Measurements from ENCODE around the gene FOXD2.

Gene FOXD2

DNA sequence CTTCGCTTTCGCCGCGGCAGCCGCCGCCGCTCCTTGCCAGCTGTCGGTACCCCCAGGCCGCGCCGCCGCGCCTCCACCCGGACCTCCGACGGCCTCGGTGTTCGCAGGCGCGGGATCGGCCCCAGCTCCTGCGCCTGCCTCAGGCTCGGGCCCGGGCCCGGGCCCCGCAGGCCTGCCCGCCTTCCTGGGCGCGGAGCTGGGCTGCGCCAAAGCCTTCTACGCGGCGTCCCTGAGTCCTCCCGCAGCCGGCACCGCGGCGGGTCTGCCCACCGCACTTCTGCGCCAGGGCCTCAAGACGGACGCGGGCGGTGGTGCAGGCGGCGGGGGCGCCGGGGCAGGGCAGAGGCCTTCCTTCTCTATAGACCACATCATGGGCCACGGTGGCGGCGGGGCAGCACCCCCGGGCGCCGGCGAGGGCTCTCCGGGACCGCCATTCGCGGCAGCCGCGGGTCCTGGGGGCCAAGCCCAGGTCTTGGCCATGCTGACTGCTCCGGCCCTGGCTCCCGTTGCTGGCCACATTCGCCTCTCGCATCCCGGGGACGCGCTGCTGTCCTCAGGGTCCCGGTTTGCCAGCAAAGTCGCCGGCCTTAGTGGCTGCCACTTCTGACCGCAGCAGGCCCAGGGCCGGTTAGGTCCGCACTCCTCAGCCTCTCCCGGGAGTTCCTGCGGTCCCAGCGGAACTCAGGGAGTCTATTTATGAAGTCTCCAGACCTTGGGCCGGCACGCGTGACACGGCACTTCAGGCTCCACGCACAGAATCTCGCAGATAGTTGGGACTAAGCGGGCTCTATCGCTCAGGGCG lies 1.4 kb downstream of the FOXD2 start:
- no peak overlapping the region for H3K4me3 ChIP-seq (ENCODE audit: low read depth, low read length)
- CTCF ChIA-PET = interaction anchor here (0.7 to 9.7 kb wide), 6 partner anchors 10 to 288 kb away, joined by 3 to 120 read pairs (median 6); no protein-coding TSS in a partner anchor

DNA sequence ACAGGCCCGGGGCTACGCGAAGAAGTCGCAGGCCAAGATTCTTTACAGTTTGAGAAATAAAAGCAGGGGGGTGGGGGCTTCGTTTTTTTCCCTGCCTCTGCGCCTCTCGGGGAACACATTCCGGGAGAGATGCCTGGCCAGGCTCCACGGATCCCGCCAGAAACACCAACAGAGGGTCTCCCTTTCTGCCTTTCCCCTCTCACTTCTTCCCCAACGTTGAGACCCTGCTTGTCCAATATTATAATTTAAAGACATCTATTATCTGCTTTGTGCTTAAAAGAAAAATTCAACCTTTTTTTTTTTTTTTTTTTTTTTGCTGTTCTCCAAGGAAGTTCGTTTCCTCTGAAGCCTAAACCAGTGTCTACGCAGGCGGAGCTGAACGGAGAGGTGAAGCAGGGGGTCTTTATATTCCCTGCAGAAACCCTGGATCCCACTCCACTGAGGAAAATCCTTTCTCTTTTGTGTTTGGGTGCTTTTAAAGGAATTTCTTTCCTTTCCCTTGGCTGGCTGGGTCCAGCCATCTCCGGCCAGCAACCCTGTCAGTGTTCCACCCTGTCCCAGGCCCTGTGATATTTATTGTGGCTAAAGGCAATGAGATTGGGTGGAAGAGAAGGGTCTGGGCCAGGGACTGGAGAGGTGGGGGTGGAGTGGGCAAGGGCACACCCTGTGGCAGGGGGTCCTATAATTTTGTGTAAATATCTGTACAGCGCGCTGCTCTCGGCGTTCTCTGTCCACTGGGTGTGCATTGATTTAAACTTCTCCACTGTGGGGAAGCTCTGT lies 2.2 kb downstream of the FOXD2 start:
- Histone ChIP-seq H3K4me1 (ENCODE audit: control insufficient read depth, insufficient read depth, low read length) (no peaks in the 10 kb centered on the region), H3K27ac (ENCODE audit: extremely low read depth, low read depth, low read length) (no peak overlapping the region), H3K9me3 (ENCODE audit: control insufficient read depth, insufficient read depth, low read depth, low read length) (no peaks in the 10 kb centered on the region), H3K4me3 (ENCODE audit: low read depth, low read length) (no peak overlapping the region), H3K36me3 (ENCODE audit: control insufficient read depth in 2 of 2, insufficient read depth in 1 of 2, low read length in 2 of 2) (peaks cover 0 to 12% of the 10 kb centered on the region in 2 experiments; a peak in 1 of 3 replicates)
- no peak for TF ChIP-seq ZNF654 (tag by site-specific recombination; IDR thresholded peaks at IDR 0.05; ENCODE audit: low read depth)
- no peak for TF ChIP-seq MEIS1 (CRISPR knock-in tag; IDR thresholded peaks at IDR 0.05; ENCODE audit: borderline replicate concordance)
- ChIA-PET POLR2A (interaction anchor here (0.8 kb wide), 1 partner anchor 107 kb away, joined by 3 read pairs; the partner anchor contains the start of gene CMPK1), CTCF (interaction anchor here (0.7 to 2.3 kb wide), 8 partner anchors 8 to 286 kb away, joined by 3 to 8 read pairs (median 4); no protein-coding TSS in a partner anchor)

More for the DNA sequence above, 1.4 kb downstream of the FOXD2 start:
- Histone ChIP-seq H3K36me3 (ENCODE audit: control insufficient read depth in 2 of 2, insufficient read depth in 1 of 2, low read length in 2 of 2) (peaks cover 0 to 20% of the 10 kb centered on the region in 2 experiments; a peak in 1 of 3 replicates), H3K9me3 (ENCODE audit: control insufficient read depth, insufficient read depth, low read depth, low read length) (no peaks in the 10 kb centered on the region), H3K4me1 (ENCODE audit: control insufficient read depth, insufficient read depth, low read length) (no peaks in the 10 kb centered on the region), H3K27ac (ENCODE audit: extremely low read depth, low read depth, low read length) (peak overlapping the region; percentile 98; the same call in 1 of the 2 replicates)
- TF ChIP-seq GLIS1 (tag by site-specific recombination; IDR thresholded peaks at IDR 0.05) (no peak), ZNF792 (tag by site-specific recombination; IDR thresholded peaks at IDR 0.05) (no peak), ZNF843 (tag by site-specific recombination; IDR thresholded peaks at IDR 0.05) (no peak), ZNF626 (tag by site-specific recombination; IDR thresholded peaks at IDR 0.05) (no peak), ZNF175 (tag by site-specific recombination; IDR thresholded peaks at IDR 0.05) (no peak), KLF1 (tag by site-specific recombination; IDR thresholded peaks at IDR 0.05) (no peak)
- TF ChIP-seq, protein P1, sequence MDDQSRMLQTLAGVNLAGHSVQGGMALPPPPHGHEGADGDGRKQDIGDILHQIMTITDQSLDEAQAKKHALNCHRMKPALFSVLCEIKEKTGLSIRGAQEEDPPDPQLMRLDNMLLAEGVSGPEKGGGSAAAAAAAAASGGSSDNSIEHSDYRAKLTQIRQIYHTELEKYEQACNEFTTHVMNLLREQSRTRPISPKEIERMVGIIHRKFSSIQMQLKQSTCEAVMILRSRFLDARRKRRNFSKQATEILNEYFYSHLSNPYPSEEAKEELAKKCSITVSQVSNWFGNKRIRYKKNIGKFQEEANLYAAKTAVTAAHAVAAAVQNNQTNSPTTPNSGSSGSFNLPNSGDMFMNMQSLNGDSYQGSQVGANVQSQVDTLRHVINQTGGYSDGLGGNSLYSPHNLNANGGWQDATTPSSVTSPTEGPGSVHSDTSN (CRISPR knock-in tag; IDR thresholded peaks at IDR 0.05) = no peak
- POLR2A ChIA-PET = no interaction called here

DNA sequence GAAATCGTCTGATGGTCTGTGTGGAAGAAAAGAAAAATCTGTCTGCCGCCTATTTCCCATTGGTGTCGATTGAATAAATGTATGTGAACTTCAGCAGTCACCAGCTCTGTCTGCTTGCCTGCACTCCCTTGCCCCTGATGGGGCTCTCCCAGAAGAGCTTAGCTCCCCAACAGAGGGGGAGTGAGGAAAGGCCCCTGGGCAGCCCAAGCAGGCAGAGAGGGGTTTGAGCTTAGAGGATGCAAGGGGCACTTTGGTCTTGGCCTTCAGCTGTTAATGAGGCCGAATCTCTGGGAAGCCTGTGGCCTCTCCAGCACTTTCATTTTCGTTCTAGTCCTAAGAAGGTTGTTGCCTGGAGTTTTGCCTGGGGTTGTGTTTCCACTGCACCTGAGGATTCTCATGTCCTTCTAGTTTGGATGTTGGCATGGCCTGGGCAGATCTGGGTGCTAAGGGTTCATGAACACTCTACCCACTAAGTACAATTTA lies 2.8 kb downstream of the FOXD2 start:
- CTCF ChIA-PET = interaction anchor here (0.7 to 2.3 kb wide), 12 partner anchors 8 to 285 kb away, joined by 3 to 8 read pairs (median 4); no protein-coding TSS in a partner anchor
- POLR2A ChIA-PET = interaction anchor here (0.8 kb wide), 1 partner anchor 107 kb away, joined by 3 read pairs; the partner anchor contains the start of gene CMPK1
- TF ChIP-seq, protein P2, sequence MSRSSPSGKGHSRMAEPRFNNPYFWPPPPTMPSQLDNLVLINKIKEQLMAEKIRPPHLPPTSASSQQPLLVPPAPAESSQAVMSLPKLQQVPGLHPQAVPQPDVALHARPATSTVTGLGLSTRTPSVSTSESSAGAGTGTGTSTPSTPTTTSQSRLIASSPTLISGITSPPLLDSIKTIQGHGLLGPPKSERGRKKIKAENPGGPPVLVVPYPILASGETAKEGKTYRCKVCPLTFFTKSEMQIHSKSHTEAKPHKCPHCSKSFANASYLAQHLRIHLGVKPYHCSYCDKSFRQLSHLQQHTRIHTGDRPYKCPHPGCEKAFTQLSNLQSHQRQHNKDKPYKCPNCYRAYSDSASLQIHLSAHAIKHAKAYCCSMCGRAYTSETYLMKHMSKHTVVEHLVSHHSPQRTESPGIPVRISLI (tag by site-specific recombination; IDR thresholded peaks at IDR 0.05) = no peak
- TF ChIP-seq ZNF555 (tag by site-specific recombination; conservative IDR thresholded peaks at IDR 0.05) (no peak), REPIN1 (tag by site-specific recombination; IDR thresholded peaks at IDR 0.05; ENCODE audit: low read depth) (no peak), ZNF830 (tag by site-specific recombination; IDR thresholded peaks at IDR 0.05; ENCODE audit: low read depth) (no peak), ZXDB (tag by site-specific recombination; IDR thresholded peaks at IDR 0.05) (no peak), ZNF585B (tag by site-specific recombination; IDR thresholded peaks at IDR 0.05) (no peak), ZNF629 (tag by site-specific recombination; IDR thresholded peaks at IDR 0.05) (no peak), ZNF600 (tag by site-specific recombination; IDR thresholded peaks at IDR 0.05) (no peak), ZFP37 (tag by site-specific recombination; IDR thresholded peaks at IDR 0.05) (no peak)

More for the DNA sequence above, 2.8 kb downstream of the FOXD2 start:
- H3K27ac ChIP-seq (ENCODE audit: extremely low read depth, low read depth, low read length) = no peak overlapping the region
- H3K9me3 ChIP-seq (ENCODE audit: control insufficient read depth, insufficient read depth, low read depth, low read length) = no peaks in the 10 kb centered on the region
- no peak overlapping the region for H3K4me3 ChIP-seq (ENCODE audit: low read depth, low read length)
- H3K4me1 ChIP-seq (ENCODE audit: control insufficient read depth, insufficient read depth, low read length) = no peaks in the 10 kb centered on the region
- H3K36me3 ChIP-seq (ENCODE audit: control insufficient read depth in 2 of 2, insufficient read depth in 1 of 2, low read length in 2 of 2) = peaks cover 0 to 6% of the 10 kb centered on the region in 2 experiments; a peak in 1 of 3 replicates
